NCI-H510A (cell line): ENCODE results near the gene TTBK1.

Experiments used
- DNase-seq: peaks from one replicate; lab custom pipeline; 2025; lab: John Stamatoyannopoulos, UW

TTBK1 gene

GRCh38 chr6:43255408-43256054 is 12.2 kb downstream of the TTBK1 start:
- DNase-seq, result no peak

DNA sequence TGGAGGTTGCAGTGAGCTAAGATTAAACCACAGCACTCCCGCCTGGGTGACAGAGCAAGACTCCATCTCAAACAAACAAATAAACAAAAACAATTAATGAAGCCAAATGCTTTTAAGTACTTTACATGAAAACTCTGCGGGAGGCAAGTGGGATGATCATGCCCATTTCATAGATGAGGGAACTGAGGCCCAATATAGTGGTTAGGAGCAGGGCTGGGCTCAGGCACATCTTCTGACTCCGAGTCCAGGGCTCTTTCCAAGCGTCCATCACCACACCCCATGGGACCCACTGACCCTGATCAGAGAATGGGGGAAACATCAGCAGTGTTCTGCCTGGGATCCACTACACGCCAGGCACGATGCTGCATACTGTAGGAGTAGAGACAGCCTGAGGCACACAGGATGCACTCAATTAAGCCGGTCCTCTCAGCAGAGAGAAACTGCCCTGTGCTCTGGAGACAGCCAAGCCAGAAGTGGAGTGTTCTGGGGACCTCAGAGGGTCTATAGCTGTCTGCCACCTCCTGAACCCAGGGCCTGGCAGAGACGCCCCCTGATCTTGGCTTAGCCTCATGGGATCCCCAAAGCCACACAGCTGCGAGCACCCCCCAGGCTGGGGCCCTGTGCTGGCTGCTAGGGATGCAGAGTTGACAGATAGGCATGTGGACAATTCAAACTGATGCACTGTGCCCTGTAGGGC is 13.5 kb downstream of the TTBK1 start:
- DNase-seq, result no peak

- DNase-seq, result no peak
Observed at GRCh38 chr6:43257367-43258145, 14.3 kb downstream of the TTBK1 start.

DNA sequence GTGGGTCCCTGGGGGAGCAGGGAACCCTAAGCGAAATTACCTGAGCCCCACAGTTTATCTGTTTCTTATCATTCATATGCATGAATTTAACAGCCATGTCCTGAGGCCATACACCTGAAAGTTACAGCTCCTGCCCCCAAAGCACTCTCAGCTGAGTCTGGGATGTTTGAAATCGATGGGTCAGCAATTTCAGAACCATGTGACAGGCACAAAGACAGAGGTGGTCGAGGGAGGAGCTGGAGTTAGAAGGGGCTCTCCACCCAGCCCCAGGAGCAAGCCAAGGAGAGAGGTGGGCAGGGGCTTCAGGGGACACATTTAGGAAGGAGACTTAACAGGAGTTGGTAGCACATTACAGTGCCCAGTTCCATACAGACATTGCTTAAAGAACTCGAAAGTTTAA is 14.9 kb downstream of the TTBK1 start:
- DNase-seq, result no peak

DNA sequence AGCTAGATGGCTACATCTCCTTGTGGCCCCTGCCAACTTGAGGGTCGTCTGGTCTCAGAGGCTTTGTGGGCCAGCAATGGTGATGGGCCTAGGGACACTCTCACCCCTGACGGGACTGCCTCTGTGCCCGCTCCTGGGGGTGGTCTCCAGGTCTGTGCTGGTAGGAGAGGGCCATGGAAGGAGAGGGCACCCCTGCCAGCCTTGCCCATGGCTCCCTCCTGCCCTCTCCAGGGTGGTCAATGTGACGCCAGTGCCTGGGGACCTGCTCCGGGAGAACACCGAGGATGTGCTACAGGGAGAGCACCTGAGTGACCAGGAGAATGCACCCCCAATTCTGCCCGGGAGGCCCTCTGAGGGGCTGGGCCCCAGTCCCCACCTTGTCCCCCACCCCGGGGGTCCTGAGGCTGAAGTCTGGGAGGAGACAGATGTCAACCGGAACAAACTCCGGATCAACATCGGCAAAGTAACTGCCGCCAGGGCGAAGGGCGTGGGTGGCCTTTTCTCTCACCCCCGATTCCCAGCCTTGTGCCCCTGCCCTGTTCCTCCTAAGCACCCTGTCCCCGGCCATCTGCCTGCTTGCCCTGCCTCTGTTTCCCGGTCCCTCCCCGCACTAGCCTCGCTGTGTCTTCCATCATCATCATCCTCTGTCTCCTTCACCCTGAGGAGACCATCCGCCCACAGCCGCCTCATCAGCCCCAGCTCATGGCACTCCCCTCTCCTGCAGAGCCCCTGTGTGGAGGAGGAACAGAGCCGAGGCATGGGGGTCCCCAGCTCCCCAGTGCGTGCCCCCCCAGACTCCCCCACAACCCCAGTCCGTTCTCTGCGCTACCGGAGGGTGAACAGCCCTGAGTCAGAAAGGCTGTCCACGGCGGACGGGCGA is 15.8 kb downstream of the TTBK1 start:
- no peak for DNase-seq

GRCh38 chr6:43260791-43261190 is 17.5 kb downstream of the TTBK1 start:
- no peak for DNase-seq

- no peak for DNase-seq
Observed at GRCh38 chr6:43261198-43261597, 17.9 kb downstream of the TTBK1 start.

GRCh38 chr6:43262000-43262779 is 18.9 kb downstream of the TTBK1 start:
- peak; percentile 40 for DNase-seq

- no peak for DNase-seq
Observed at GRCh38 chr6:43262780-43263313, 19.6 kb downstream of the TTBK1 start.

GRCh38 chr6:43263314-43264178 is 20.3 kb downstream of the TTBK1 start:
- no peak for DNase-seq

DNA sequence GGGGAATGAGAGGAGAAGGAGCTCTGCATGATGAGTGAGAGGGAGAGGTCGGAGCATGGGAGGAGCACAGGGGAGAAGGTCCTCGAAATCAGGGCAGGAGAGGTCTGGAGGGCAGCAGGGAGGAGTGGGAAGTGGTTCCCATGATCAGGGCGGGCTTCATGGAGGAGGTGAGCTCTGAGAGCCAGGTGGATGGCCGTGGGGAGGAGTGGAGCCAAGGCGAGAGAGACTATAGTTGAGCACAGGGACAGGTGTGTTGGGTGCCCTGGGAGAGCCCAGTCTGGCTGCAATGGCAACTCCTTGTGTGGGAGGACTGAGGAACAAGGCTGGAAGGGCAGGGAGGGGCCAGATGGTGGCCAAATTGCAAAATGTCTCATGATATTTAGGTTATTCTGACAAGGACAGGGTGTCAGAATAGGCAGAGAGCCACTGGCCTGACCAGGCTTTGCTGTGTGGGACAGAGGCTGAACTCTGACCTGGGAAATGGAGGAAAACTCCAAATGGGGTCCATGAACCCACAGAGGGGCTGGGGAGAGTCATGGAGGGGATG is 21.4 kb downstream of the TTBK1 start:
- no peak for DNase-seq

- DNase-seq, result no peak
Observed at GRCh38 chr6:43265564-43265963, 22.3 kb downstream of the TTBK1 start.

- no peak for DNase-seq
Observed at GRCh38 chr6:43267619-43268354, 24.5 kb downstream of the TTBK1 start.

DNA sequence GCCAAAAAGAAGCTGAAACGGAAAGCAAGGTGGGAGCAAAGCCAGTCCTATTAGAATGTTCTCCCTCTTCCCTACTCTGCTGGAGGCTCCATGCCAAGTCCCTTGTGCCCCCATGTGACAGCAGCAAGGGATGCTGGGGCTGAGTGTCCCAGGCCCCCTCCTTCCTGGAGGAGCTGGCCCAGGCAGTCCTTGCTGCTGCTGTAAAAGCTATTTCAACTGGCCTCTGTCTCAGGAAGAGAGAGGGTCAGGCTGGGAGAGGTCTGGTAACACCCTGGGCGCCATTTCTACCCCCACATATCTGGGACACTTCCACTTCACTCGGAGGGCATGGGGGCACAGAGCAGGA is 25.0 kb downstream of the TTBK1 start:
- DNase-seq, result no peak

DNA sequence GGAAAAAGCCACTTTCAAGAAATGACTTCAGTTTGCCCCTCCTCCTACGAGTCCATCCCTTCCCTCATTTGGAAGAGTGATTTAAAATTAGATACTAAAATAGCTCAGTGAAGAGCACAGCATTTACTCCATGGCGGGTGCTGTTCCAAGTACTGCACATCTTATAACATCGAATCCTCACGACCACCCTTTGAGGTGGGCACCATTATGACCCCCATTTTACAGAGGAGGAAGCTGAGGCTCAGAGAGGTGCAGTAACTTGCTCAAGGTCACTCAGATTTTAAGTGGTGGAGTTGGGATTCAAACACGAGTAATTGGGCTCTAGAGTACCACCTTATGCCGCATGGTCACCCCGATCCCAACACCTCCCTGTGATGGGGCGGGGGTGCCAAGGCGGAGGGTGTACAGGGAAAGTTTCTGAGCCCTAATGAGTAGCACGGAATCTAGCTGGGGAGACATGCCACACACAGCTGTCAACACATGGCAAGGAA is 25.5 kb downstream of the TTBK1 start:
- no peak for DNase-seq

DNA sequence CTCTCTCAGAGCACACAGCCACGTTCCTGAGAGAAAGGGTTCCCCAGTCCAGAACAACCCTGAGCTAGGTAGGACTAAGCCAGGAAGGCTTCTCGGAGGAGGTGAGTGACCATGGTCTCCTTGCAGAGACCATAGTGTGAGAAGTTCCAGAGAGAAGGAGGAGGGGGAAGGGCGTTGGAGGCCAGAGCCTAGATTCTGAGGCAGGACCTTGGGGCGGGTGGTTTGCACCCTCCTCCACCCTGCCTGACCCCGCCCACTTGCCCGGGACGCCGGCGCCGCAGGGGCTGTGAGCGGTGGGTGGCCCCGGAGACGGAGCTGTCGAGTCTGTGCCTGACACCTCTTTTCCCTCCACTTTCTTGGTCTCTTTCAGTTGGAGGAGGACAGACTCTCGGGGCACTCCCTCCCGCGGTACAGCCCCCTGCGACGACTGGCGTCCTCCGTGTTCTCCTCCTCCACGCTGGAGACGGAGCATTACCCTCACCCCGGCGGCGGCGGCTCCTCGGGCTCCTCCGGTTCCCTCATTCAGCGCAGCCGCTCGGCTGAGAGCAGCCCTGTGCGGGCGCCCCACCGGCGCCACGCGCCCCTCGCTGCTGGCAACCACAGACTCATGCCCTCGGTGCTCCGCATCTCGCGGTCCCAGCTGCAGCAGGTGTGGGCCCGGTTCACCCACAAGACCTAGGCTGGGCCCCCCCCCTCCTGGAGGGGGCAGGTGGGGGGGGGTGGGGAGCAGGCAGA is 26.2 kb downstream of the TTBK1 start:
- DNase-seq, result no peak

- DNase-seq, result no peak
Observed at GRCh38 chr6:43271103-43271815, 28.0 kb downstream of the TTBK1 start.

GRCh38 chr6:43271944-43272343 is 28.7 kb downstream of the TTBK1 start:
- DNase-seq, result no peak
